Measurements from ENCODE around the gene NOTCH1.

Gene NOTCH1

GRCh38 chr9:136534366-136534765, 11.5 kb downstream of the NOTCH1 start:
- Histone ChIP-seq H2BK15ac (ENCODE audit: low read length) (no peak overlapping the region), H3K9me3 (replicated peaks in 1 of 2; ENCODE audit: control insufficient read depth in 2 of 2, insufficient read depth in 1 of 2, low read depth in 1 of 2, low read length in 2 of 2) (no peaks in the 10 kb centered on the region), H2AK5ac (ENCODE audit: low read depth, low read length) (no peak overlapping the region), H3K27me3 (ENCODE audit: control insufficient read depth in 3 of 3, insufficient read depth in 3 of 3, low read depth in 1 of 3, low read length in 3 of 3) (no peaks in the 10 kb centered on the region), H3K4ac (ENCODE audit: low read length) (no peak overlapping the region), H4K8ac (ENCODE audit: low read depth, low read length) (no peak overlapping the region), H3K4me3 (ENCODE audit: low read length in 2 of 2) (no peak overlapping the region), H3K23ac (ENCODE audit: low read depth, low read length, poor library complexity) (peak overlapping the region; percentile 75), H3K14ac (ENCODE audit: low read length) (no peak overlapping the region), H3K36me3 (replicated peaks in 1 of 2; ENCODE audit: control insufficient read depth in 2 of 2, insufficient read depth in 2 of 2, low read length in 2 of 2) (peaks cover 30 to 63% of the 10 kb centered on the region in 2 donors), H2BK5ac (ENCODE audit: low read length) (peak overlapping the region; percentile 87), H3K18ac (ENCODE audit: low read length) (peak overlapping the region; percentile 38), H2BK120ac (ENCODE audit: low read depth, low read length) (no peak overlapping the region), H3K9ac (ENCODE audit: low read depth, low read length, poor library complexity) (peak overlapping the region; percentile 60), H2AFZ (ENCODE audit: low read length) (no peak overlapping the region), H3K79me1 (ENCODE audit: low read depth, low read length) (peaks cover 42% of the 10 kb centered on the region), H3K4me2 (ENCODE audit: insufficient read depth, low read length, poor library complexity, severe bottlenecking) (no peak overlapping the region), H3K4me1 (ENCODE audit: control insufficient read depth in 2 of 2, insufficient read depth in 1 of 2, low read depth in 1 of 2, low read length in 2 of 2) (peaks cover 2 to 31% of the 10 kb centered on the region in 2 donors), H4K91ac (ENCODE audit: low read depth, low read length, poor library complexity) (no peak overlapping the region), H3K27ac (replicated peaks; ENCODE audit: low read length) (no peak overlapping the region), H2BK12ac (ENCODE audit: low read length) (no peak overlapping the region)
- DNase-seq (ENCODE audit: low spot score): no peak
- no CpG with 5 or more reads among the region's 18 CpGs for WGBS, 2 donors (ENCODE audit: extremely low coverage in 2 of 2, insufficient read length in 2 of 2, insufficient replicate concordance in 1 of 2)

- H3K9me3 ChIP-seq (replicated peaks in 1 of 2; ENCODE audit: control insufficient read depth in 2 of 2, insufficient read depth in 1 of 2, low read depth in 1 of 2, low read length in 2 of 2): no peaks in the 10 kb centered on the region
- no peak overlapping the region for H3K4me2 ChIP-seq (ENCODE audit: insufficient read depth, low read length, poor library complexity, severe bottlenecking)
- H3K9ac ChIP-seq (ENCODE audit: low read depth, low read length, poor library complexity): no peak overlapping the region
- no peak overlapping the region for H3K4me3 ChIP-seq (ENCODE audit: low read length in 2 of 2)
- no CpG with 5 or more reads among the region's 22 CpGs for WGBS, 2 donors (ENCODE audit: extremely low coverage in 2 of 2, insufficient read length in 2 of 2, insufficient replicate concordance in 1 of 2)
- H3K4me1 ChIP-seq (ENCODE audit: control insufficient read depth in 2 of 2, insufficient read depth in 1 of 2, low read depth in 1 of 2, low read length in 2 of 2): peaks cover 2 to 36% of the 10 kb centered on the region in 2 donors
- H2AK5ac ChIP-seq (ENCODE audit: low read depth, low read length): no peak overlapping the region
- no peak overlapping the region for H3K14ac ChIP-seq (ENCODE audit: low read length)
- peaks cover 45% of the 10 kb centered on the region for H3K79me1 ChIP-seq (ENCODE audit: low read depth, low read length)
- H3K18ac ChIP-seq (ENCODE audit: low read length): peak overlapping the region; percentile 13
- H2BK12ac ChIP-seq (ENCODE audit: low read length): no peak overlapping the region
- no peak overlapping the region for H3K27ac ChIP-seq (replicated peaks; ENCODE audit: low read length)
- H4K91ac ChIP-seq (ENCODE audit: low read depth, low read length, poor library complexity): no peak overlapping the region
- peak overlapping the region; percentile 87 for H2BK5ac ChIP-seq (ENCODE audit: low read length)
- H4K8ac ChIP-seq (ENCODE audit: low read depth, low read length): no peak overlapping the region
- H2AFZ ChIP-seq (ENCODE audit: low read length): no peak overlapping the region
- no peak for DNase-seq (ENCODE audit: low spot score)
- H2BK15ac ChIP-seq (ENCODE audit: low read length): no peak overlapping the region
- H3K23ac ChIP-seq (ENCODE audit: low read depth, low read length, poor library complexity): peak overlapping the region; percentile 75
- H3K27me3 ChIP-seq (ENCODE audit: control insufficient read depth in 3 of 3, insufficient read depth in 3 of 3, low read depth in 1 of 3, low read length in 3 of 3): no peaks in the 10 kb centered on the region
- no peak overlapping the region for H2BK120ac ChIP-seq (ENCODE audit: low read depth, low read length)
- H3K36me3 ChIP-seq (replicated peaks in 1 of 2; ENCODE audit: control insufficient read depth in 2 of 2, insufficient read depth in 2 of 2, low read length in 2 of 2): peaks cover 29 to 58% of the 10 kb centered on the region in 2 donors
- no peak overlapping the region for H3K4ac ChIP-seq (ENCODE audit: low read length)
Observed at GRCh38 chr9:136533775-136534157, 12.1 kb downstream of the NOTCH1 start.

GRCh38 chr9:136532799-136533774, 12.8 kb downstream of the NOTCH1 start:
- Histone ChIP-seq H2BK12ac (ENCODE audit: low read length) (no peak overlapping the region), H3K79me1 (ENCODE audit: low read depth, low read length) (peaks cover 40% of the 10 kb centered on the region), H3K27ac (replicated peaks; ENCODE audit: low read length) (no peak overlapping the region), H3K4me2 (ENCODE audit: insufficient read depth, low read length, poor library complexity, severe bottlenecking) (no peak overlapping the region), H4K91ac (ENCODE audit: low read depth, low read length, poor library complexity) (no peak overlapping the region), H3K4me1 (ENCODE audit: control insufficient read depth in 2 of 2, insufficient read depth in 1 of 2, low read depth in 1 of 2, low read length in 2 of 2) (peaks cover 2 to 39% of the 10 kb centered on the region in 2 donors), H3K4me3 (ENCODE audit: low read length in 2 of 2) (no peak overlapping the region), H3K14ac (ENCODE audit: low read length) (peak overlapping the region; percentile 95), H3K9me3 (replicated peaks in 1 of 2; ENCODE audit: control insufficient read depth in 2 of 2, insufficient read depth in 1 of 2, low read depth in 1 of 2, low read length in 2 of 2) (peaks cover 0 to 2% of the 10 kb centered on the region in 2 donors), H2BK15ac (ENCODE audit: low read length) (no peak overlapping the region), H2AFZ (ENCODE audit: low read length) (no peak overlapping the region), H3K4ac (ENCODE audit: low read length) (no peak overlapping the region), H2BK5ac (ENCODE audit: low read length) (peak overlapping the region; percentile 87), H3K18ac (ENCODE audit: low read length) (peak overlapping the region; percentile 64), H2BK120ac (ENCODE audit: low read depth, low read length) (no peak overlapping the region), H3K9ac (ENCODE audit: low read depth, low read length, poor library complexity) (peak overlapping the region; percentile 63), H3K23ac (ENCODE audit: low read depth, low read length, poor library complexity) (no peak overlapping the region), H3K27me3 (ENCODE audit: control insufficient read depth in 3 of 3, insufficient read depth in 3 of 3, low read depth in 1 of 3, low read length in 3 of 3) (no peaks in the 10 kb centered on the region), H4K8ac (ENCODE audit: low read depth, low read length) (no peak overlapping the region), H3K36me3 (replicated peaks in 1 of 2; ENCODE audit: control insufficient read depth in 2 of 2, insufficient read depth in 2 of 2, low read length in 2 of 2) (peaks cover 24 to 51% of the 10 kb centered on the region in 2 donors), H2AK5ac (ENCODE audit: low read depth, low read length) (peak overlapping the region; percentile 25)
- no peak for DNase-seq (ENCODE audit: low spot score)
- WGBS, 2 donors (ENCODE audit: extremely low coverage in 2 of 2, insufficient read length in 2 of 2, insufficient replicate concordance in 1 of 2): no CpG with 5 or more reads among the region's 35 CpGs
